ENCODE data around the gene ZBED1. TPM values are rescaled to one million over a fixed set of nuclear protein-coding genes. Genes with fewer than 3 reads are reported as not detected.

Gene ZBED1
- total and polyA plus RNA-seq, 2 experiments from 2014 or later: 16.1 to 43.8 TPM

- no peaks in the 10 kb centered on the region for H3K27me3 ChIP-seq (ENCODE audit: insufficient read depth)
- TF ChIP-seq EZH2 (IDR thresholded peaks at IDR 0.05; ENCODE audit: low read depth, unreplicated experiment): no peak
- TF ChIP-seq ZNF114 (CRISPR knock-in tag; IDR thresholded peaks at IDR 0.05): no peak
- TF ChIP-seq CTCF (conservative IDR thresholded peaks at IDR 0.05; ENCODE audit: low read depth in 2 of 2): no peak
- TF ChIP-seq STAT1 (IDR thresholded peaks at IDR 0.05; ENCODE audit: unreplicated experiment): no peak
- no peak for TF ChIP-seq JUNB (IDR thresholded peaks at IDR 0.05; ENCODE audit: unreplicated experiment)
- TF ChIP-seq ZNF331 (CRISPR knock-in tag; IDR thresholded peaks at IDR 0.05; ENCODE audit: low read depth): no peak
- H3F3A ChIP-seq (replicated peaks; ENCODE audit: low read depth): 0 out of 2 replicates have a peak, but pooled peaks cover 3% of the 10 kb centered on the region
- DNase-seq (ENCODE audit: low spot score) (no peak), ATAC-seq (no peak)
- H3K36me3 Mint-ChIP-seq (ENCODE audit: low read depth): 0 out of 3 replicates have a peak, but pooled peaks cover 3% of the 10 kb centered on the region
- H3K9me2 ChIP-seq (ENCODE audit: insufficient read depth): 0 out of 2 replicates have a peak, but pooled peaks cover under 1% of the 10 kb centered on the region
- peaks cover 4% of the 10 kb centered on the region; the same call in 2 of the 3 replicates for H3K9me3 Mint-ChIP-seq
- peak overlapping the region; percentile 83; the same call in 1 of the 2 replicates for H2AFZ ChIP-seq
- H3K4me3 ChIP-seq: no peak overlapping the region
- peaks cover 2% of the 10 kb centered on the region for H3K27me3 Mint-ChIP-seq (ENCODE audit: insufficient read depth, low read depth, poor library complexity)
- no peaks in the 10 kb centered on the region for H3K4me1 ChIP-seq (ENCODE audit: insufficient read depth)
- no peak overlapping the region for H3K27ac Mint-ChIP-seq
- H3K4me3 Mint-ChIP-seq: no peak overlapping the region
- H3K36me3 ChIP-seq (ENCODE audit: insufficient read depth): no peaks in the 10 kb centered on the region
- peaks cover 5% of the 10 kb centered on the region; the same call in 2 of the 3 replicates for H3K4me1 Mint-ChIP-seq
- no peaks in the 10 kb centered on the region for H3K79me2 ChIP-seq (replicated peaks; ENCODE audit: insufficient read depth)
- no peaks in the 10 kb centered on the region for H4K20me1 ChIP-seq (replicated peaks; ENCODE audit: insufficient read depth)
- no peak overlapping the region for H3K4me2 ChIP-seq
- no peak overlapping the region for H3K27ac ChIP-seq (ENCODE audit: low read depth)
Observed at GRCh38 chrX:2538031-2538757, 37.4 kb upstream of the ZBED1 start.

DNA sequence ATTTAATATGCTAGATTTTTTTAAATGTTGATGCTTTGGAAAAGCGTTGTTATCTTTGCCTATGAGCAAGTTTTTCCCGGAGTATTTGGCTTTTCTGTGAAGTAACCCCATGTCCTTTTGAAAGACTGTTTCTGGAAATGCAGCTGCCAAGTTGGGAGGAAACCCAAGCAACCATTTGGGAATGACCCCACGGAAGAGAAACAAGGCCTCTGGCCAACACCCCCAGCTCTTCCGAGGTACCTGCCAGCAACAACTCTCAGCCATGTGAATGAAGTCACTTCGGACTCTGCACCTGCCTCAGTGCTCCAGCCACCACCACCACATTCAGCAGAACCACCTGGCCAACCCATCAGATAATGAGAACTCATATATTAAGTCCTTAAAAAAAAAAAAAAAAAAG, 36.2 kb upstream of the ZBED1 start:
- no peak for DNase-seq (ENCODE audit: low spot score)
- peak overlapping the region; percentile 50; the same call in 1 of the 2 replicates for H3K27ac Mint-ChIP-seq
- H3K4me2 ChIP-seq: no peak overlapping the region
- TF ChIP-seq EZH2phosphoT487 (IDR thresholded peaks at IDR 0.05; ENCODE audit: unreplicated experiment) (no peak), ETS1 (IDR thresholded peaks at IDR 0.05) (no peak), STAT1 (IDR thresholded peaks at IDR 0.05; ENCODE audit: unreplicated experiment) (no peak), REST (IDR thresholded peaks at IDR 0.05; ENCODE audit: unreplicated experiment) (no peak), ZNF114 (CRISPR knock-in tag; IDR thresholded peaks at IDR 0.05) (no peak), CREB1 (CRISPR knock-in tag; IDR thresholded peaks at IDR 0.05; ENCODE audit: low read depth) (no peak), CTCF (conservative IDR thresholded peaks at IDR 0.05; ENCODE audit: low read depth in 2 of 2) (no peak), NANOG (IDR thresholded peaks at IDR 0.05; ENCODE audit: borderline replicate concordance) (no peak)

More for the DNA sequence above, 36.2 kb upstream of the ZBED1 start:
- Histone ChIP-seq H3K27ac (ENCODE audit: low read depth) (no peak overlapping the region), H3K4me3 (no peak overlapping the region), H4K20me1 (replicated peaks; ENCODE audit: insufficient read depth) (no peaks in the 10 kb centered on the region), H2AFZ (0 out of 2 replicates have a peak overlapping the region, but pooled peaks have one; percentile 2), H3K79me2 (replicated peaks; ENCODE audit: insufficient read depth) (no peaks in the 10 kb centered on the region), H3K36me3 (ENCODE audit: insufficient read depth) (no peaks in the 10 kb centered on the region), H3K9me2 (ENCODE audit: insufficient read depth) (0 out of 2 replicates have a peak, but pooled peaks cover 6% of the 10 kb centered on the region), H3K4me1 (ENCODE audit: insufficient read depth) (no peaks in the 10 kb centered on the region), H3F3A (replicated peaks; ENCODE audit: low read depth) (0 out of 2 replicates have a peak, but pooled peaks cover 3% of the 10 kb centered on the region), H3K27me3 (ENCODE audit: insufficient read depth) (no peaks in the 10 kb centered on the region)
- Mint-ChIP-seq H3K27me3 (ENCODE audit: insufficient read depth, low read depth, poor library complexity) (peaks cover 2% of the 10 kb centered on the region), H3K4me3 (no peak overlapping the region), H3K36me3 (ENCODE audit: low read depth) (0 out of 3 replicates have a peak, but pooled peaks cover under 1% of the 10 kb centered on the region), H3K4me1 (peaks cover 5% of the 10 kb centered on the region; the same call in 2 of the 3 replicates), H3K9me3 (peaks cover 1% of the 10 kb centered on the region; the same call in 2 of the 3 replicates)
- no peak for ATAC-seq

Measured in GM23338 (cell line).